NCI-H1694 (cell line): ENCODE results near the gene WNT7B.

Experiments used
- DNase-seq: peaks from one replicate; lab custom pipeline; 2025; lab: John Stamatoyannopoulos, UW

The WNT7B gene

DNA sequence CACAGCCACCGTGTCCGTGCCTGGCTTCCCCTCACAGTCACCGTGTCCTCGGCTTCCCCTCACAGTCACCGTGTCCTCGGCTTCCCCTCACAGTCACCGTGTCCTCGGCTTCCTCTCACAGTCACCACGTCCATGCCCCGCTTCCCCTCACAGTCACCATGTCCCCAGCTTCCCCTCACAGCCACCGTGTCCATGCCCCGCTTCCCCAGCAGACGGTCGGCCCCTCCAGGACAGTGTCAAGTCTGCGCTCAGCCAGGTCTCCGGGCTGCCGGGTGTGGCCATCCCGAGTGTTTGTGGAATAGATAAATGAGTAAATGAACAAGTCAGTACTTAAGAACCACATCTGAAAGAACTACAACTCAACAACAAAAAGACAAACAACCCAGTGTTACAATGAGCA is 23.8 kb downstream of the WNT7B start:
- no peak for DNase-seq

DNA sequence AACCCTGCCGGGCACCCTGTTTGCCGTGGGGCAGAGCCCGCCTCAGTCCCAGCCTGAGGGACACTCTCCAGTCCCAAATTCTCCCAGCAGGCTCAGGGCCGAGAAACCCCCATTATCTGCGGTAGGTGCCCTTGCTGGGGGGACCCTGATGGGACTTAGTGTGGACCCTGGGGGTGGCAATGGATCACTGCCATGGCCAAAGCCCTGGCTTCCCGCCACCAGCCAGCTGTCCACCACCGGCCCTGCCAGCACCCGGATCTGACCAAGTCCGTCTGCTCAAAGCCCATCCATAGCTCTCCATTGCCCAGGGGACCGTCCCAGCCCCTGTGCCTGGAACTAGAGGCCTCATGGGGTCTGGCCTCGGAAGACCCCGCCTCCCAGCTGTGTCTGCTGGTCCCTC is 24.4 kb downstream of the WNT7B start:
- no peak for DNase-seq

DNA sequence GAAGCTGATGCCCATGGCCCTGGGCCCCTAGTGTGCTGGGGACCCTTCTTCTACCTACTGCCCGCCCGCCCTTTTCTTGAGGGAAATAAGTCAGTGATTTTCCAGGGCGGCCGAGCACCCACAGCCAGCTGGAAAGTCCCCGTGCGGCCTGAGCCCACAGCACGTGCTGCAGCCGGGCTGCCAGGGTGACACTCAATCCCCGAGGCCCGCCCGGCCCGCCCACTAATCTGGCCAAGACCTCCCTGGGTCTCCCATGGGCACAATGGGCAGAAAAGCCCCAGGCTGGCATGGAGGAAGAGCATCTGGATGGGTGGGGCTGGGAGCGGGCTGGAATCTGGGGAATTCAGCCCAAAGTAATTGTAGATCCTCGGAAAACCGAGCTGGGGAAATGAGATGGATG is 24.8 kb downstream of the WNT7B start:
- DNase-seq: no peak

DNA sequence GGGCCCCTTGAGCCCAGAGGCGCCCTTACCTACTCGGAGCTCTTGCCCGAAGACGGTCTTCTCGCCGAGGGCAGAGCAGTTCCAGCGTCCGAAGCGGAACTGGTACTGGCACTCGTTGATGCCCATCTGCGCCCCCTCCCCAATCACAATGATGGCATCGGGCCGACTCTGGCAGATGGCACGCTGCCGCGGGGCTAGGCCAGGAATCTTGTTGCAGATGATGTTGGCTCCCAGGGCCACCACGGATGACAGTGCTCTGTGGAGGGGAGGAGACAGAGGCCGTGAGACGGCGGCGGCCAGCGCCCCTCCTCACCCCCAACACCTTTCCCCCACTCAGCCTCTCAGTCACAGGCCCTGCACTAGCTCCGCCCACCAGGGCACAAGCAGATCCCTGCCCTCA is 27.1 kb downstream of the WNT7B start:
- peak; percentile 63 for DNase-seq

DNA sequence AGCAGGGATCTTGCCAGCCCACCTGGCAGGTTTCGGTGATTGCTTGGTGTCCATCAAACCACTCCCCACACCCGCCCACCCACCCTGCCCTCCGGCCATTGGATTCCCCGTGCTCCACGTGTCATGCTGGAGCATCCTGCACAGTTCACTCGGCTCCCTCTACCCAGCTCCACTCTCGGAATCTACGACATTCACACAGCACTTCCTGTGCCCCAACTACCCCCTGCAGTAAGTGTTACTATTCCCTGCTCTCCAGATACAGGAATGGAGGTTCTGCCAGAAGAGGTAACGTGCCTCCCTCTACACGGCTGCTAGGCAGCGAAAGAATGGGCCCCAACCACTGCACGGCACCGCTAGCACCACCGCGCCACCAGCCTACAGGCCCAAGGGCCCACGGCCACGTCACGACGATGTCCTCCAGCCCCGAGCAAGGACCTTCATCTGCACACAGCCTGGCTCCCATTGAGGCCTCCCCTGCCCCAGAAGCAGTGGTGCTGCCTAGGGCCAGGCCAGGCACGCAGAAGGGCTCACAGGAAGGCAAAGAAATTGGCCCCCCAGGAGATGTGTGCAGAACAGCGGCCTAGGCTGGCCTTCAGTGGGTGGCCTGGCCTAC is 27.6 kb downstream of the WNT7B start:
- DNase-seq: no peak

DNA sequence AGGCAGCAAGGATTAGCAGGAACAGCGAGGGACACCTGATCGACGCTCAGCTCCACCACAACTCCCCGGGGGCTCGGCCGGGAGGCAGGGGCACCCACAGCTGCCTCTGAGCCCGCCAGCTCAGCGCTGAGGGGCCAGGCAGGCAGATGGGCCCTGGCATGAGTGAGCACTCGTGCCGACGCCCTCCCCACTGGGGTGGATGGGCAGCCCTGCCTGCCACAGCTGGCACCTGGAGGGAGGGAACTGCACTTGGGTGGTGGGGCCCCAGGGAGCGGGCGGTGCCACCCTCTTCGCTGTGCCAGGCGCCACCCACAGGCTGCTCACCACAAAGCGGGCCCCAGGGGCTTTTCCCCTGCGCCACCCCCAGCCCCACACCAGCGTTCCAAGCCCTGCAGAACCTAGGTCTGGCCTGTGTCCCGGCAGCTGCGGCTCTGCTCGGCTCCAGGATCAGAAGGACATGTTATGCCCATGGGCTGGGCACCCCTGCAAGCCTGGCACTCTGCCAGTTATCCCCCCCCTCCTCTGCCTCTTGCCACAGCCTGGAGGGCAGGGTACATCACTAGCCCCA is 28.8 kb downstream of the WNT7B start:
- DNase-seq: peak; percentile 70

DNA sequence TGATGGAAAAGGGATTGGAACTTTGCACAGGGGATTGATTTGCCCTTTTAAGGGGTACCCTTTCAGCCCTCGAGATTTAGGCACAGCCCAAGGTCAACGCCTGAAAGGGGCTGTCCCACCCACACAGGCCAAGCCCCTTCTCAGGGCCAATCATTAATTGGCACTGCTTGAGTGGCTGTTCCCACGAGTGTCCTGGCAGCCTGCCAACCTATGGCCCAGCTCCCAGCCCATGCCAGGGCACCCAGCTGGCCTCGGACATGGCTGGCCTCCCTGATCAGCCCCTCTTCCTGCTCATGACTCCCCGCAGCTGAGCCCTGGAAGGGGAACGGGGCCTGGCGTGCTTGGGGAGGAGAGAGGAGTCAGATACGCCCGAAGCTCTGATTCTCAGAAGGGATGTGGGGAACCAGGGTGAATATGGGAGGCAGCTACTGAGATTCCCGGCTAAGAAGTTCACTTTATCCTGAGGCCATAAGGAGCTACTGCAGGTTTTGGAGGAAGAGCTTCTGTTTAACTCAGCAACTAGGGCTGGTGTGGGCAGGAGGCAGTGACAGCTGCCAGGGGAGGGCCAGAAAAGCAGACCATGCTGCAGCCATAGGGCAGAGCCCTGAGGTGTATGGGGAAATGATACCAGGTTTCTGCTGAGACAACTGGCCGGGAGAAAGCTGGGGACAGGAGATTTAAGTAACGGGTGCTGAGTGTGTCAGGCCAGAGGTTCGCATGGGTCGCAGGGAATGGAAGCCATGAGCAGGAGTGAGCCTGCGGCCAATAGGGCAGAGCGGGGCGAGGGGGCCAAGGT is 30.0 kb downstream of the WNT7B start:
- no peak for DNase-seq

DNA sequence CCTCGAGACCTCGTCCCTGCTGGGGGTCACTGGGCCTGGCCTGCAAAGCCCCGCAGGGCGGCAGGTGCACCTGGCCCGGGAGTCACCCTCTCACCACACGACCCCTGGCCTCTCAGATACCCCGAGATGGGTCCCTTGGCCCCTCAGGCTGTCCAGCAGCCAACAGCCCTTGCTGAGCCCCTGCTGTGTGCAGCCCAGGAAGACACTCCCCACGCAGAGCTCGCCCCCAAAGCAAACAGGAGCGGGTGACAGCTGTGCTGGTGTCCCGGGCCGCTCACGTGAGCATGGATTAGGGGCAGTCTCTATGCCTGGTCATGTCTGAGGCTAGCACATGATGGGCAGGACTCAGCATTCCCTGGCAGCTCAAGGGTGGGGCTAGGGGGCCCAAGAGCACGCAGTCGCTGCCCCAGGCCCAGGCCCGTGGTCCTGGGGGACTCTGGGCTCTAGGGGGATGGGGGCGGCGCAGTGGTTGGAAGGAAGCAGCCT is 31.3 kb downstream of the WNT7B start:
- DNase-seq: no peak

DNA sequence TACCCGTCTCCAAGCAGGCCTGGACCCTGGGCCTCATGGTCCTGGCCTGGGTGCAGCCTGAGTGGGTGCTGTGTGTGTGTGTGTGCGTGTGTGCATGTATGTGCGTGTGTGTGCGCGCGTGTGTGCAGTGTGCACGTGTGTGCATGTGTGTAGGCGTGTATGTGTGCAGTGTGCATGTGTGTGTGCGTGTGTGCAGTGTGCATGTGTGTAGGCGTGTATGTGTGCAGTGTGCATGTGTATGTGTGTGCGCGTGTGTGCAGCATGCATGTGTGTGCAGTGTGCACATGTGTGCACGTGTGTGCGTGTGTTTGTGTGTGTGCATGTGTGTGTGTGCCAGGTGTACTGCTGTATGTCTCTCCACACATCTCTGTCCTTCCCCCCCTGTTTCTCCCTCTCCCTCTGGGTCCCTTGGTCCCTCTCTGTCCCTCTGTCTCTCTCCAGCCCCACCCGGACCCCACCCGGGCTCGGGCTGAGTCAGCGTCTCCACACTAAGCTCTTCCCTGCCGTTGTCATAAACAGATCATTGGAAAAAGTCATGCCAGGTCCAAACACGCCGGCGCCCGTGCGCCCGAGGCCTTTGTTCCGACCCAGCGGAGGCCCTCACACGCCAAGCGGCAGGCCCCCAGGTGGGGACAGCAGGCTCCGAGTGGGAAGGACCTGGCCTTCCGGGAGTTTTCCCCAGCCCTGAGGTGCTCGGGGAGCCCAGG is 34.0 kb downstream of the WNT7B start:
- no peak for DNase-seq

DNA sequence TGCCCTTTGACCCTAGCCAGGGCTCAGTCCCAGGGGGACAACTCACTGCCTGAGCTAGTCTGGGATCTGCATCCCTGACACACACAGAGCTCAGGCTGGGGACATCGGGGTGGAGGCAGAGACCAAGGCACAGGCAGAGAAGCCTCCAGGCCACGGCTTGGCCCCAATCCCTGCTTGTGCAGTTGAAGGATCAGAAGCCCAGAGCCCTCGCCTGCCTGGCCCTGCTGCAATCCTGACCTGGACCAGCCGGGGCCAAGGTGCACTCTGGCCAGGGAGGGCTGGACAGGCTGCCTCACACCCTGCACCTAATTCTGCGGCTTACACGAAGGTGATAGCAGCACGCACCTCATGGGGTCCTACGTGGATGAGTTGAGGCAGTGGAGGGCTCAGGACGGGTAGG is 34.6 kb downstream of the WNT7B start:
- no peak for DNase-seq

DNA sequence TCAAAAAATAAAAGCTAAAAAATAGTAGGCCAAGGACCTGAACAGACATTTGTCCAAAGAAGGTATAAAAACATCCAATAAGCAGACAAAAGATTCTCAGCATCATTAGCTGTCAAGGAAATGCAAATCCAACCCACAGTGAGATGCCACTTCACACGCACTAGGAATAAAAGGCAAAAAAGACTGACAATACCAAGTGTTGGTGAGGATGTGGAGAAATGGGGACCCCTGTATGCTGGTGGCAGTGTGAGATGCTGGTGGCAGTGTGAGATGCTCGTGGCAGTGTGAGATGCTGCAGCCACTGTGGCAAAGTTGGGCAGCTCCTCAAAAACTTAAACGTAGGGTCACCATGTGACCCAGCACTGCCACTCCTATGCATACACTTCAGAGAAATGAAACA is 38.0 kb downstream of the WNT7B start:
- no peak for DNase-seq

DNA sequence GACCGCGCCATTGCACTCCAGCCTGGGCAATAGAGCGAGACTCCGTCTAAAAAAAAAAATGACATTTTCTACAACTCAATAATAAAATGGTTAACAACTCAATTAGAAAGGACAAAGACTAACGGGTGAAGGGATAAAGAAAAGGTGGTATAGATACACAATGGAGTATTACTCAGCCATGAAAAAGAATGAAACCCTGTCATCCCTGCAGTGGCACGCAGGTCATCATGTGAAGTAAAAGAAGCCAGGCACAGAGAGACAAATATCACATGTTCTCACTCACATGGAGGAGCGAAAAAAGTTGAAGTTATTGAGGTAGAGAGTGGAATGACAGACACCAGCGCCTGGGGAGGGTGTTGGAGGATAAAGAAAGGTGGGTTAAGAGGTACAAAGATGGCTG is 39.0 kb downstream of the WNT7B start:
- DNase-seq: no peak

DNA sequence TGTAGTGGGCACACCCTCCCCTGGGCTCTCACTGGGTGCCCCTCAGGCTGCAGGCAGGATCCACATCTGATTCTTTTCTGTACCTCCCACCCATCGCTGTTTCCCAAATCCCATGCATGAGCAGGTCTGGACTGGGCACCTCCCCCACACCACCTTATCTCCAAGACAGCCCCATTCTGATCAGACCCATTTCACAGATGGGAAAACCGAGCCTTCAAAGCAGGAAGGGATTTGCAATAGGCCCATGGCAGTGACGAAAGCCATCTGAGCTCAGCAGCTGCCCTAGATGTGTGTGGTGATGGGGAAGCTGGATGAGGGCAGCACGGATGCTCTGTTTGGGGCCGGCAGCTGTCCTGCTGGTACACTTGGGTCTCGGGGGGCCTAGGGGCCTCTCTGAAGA is 41.4 kb downstream of the WNT7B start:
- DNase-seq: no peak

DNA sequence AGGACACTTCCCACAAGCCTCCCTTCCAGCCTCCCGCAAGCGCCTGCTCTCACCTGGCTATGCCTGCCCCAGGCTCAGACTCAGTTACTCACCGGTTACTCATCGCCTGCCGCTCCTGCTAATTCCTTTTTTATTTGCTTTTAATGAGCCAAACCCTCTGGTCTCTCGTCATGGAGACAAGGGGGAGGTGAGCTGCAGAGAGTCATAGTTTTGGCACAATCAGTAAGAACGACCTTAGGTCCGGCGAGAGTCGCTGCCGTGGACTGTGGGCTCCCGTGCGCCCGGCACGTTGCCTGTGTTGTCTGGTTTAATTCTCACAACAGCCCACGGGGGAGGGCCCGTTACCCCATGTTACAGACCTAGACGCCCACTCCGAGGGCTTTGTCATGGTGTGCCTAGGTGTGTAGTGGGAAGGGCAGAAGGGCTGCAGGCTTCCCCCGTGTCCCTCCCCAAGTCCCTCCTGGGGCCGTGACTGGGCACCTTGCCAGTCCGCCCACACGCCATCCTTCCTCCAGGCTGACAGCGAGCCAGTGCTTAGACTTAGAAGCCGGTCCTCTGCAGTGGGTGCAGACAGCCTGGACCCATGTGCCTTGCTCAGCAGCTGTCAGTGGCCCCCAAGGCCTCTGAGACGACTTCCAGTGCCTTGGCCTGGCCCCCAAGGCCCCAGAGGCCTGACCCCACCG is 42.2 kb downstream of the WNT7B start:
- DNase-seq: no peak

DNA sequence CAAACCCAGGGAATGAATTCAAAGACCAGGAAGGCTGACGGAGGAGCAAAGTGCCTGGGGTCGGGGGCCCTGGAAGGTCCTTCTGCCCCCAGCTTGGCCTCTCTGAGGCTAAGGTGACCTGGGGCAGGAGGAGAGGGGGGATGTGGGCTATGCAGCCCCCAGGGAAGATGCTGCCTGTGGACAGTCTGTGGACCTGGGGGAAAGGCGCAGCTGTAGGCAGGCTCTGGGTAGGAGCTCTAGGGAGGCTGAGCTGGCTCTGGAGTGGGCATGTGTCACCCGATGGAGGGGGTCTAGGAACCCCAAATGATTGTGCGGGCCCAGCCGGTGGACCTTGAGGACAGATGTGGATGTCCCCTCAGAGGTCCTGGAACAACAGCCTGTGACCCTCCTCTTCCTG is 42.8 kb downstream of the WNT7B start:
- no peak for DNase-seq

DNA sequence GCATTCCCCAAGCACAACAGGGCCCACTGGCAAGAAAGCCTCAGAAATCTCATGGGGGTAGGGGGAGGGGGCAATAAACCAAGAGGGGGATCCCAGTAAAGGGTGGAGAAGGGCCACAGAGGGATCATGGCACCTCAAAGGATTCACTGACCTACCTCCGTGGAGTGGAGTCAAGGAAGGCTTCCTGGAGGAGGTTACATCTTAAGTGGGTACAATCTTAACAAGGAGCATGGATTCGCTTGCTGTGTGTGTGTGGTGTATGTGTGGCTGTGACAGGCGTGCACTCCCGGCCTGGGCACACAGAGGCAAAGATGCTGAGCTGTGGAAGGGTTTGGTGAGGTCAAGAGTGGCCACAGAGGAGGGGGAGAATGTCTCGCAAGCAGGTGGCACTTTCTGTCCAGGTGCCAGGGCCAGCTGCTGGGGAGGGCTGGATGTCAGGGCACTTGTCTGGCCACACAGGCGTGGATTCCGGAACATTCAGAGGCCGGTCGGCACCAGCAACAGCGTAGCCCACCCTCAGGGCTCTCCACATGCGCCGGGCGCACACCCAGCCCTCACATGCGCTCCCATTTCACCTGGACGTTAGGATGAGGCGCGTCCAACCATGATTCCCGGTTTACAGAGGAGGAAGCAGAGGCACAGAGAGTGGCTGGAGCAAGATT is 43.3 kb downstream of the WNT7B start:
- DNase-seq: no peak

DNA sequence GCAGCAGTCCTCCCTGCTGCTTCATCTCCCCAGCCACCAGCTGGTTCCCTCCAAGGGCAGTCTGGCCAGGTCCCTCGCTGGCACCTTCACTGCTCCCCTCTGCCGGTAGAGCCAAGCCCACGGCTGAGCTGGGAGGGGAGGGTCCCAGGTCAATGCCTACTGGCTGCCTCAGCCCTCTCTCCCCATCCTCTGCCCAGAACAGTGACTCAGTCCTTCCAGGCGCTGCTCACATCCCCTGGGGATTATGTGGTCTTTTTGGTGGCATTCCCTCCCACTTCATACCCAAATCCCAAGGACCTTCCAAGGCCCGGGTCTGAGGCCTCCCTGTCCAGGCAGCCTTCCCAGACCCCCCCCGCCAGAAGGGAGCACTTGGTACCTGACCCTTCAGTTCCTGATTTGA is 44.9 kb downstream of the WNT7B start:
- no peak for DNase-seq

DNA sequence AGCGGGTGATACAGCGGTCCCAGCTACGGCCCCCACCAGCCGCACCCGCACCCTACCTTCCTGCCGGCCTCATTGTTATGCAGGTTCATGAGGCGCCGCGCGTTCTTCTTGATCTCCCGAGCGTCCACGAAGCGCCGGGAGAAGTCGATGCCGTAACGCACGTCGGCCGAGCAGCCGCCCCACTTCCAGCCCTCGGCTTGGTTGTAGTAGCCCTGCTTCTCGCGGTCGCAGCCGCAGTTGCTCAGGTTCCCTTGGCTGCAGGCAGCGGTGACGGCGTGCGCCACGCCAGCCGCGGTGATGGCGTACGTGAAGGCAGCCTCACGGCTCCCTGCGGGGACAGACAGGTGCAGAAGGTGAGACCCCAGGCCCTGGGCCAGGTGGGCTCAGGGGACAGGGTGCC is 45.9 kb downstream of the WNT7B start:
- DNase-seq: no peak

DNA sequence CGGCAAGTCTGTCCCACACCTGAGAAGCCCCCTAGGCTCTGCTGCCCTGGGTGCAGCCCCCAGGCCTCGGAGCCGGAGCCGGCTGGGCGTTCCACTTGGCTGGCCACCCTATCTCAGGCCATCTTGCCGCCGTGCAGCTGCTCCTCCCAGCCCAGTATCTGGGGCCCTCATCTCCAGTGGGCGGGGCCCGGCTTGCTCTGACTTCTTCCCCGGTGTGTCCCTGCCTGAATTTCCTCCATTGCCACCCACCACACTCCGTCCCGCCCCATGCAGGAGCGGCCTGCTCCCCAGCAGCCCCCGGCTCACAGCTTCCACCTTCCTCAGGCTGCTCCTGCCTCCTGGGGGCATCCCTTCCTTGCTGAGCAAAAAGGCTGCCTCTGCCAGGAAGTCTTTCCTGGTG is 46.6 kb downstream of the WNT7B start:
- no peak for DNase-seq

DNA sequence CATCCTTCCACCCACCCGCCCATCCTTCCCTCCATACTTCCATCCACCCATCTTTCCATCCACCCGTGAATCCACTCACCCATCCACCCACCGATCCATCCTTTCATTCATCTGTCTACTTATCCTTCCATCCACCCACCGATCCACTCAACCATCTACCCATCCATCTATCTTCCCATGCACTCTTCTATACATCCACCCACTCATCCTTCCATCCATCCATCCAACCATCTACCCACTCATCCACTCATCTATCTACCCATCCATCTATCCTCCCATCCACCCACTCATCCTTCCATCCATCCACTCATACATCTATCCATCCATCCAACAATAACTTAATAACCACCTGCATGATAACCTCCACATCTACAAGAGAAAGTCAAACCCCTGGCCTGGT is 47.3 kb downstream of the WNT7B start:
- no peak for DNase-seq

DNA sequence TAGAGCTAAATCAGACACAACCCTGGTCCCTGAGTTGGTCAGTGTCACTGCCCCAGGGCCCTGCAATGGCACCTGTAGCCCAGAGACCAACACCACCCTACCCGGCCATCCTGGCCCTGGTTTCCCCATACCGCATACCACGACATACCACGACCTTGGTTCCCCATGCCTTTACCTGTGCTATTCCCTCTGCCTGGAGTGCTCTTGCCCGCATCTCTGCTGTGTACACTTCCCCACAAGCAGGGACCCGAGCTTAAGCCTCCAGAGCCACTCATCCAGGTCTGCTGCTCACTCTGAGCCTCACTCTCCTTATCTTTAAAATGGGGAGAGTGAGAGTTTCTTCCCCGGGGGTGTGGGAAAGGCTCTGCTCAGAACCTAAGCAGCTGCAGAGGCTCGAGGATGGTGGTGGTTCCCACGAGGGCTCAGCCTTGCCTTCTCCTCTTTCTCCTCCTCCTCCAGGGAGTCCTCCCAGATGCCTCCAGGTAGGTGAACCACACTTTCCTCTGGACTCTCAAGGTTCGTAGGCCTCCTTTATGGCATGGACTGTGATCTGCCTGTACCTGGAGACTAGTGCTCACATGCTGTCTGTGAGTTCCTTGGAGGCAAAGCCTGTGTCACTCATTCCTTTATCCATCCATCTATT is 48.1 kb downstream of the WNT7B start:
- DNase-seq: no peak
